Stimulated activated CD8-positive, alpha-beta memory T cell treated with anti-CD3 and anti-CD28 coated beads, Interleukin-2, amount 100 ng/mL, for 1 hour (primary cell): Measurements from ENCODE around the gene CABP2.
"Not testable (repeated sequence)": the region's sequence is repeated elsewhere in the genome, so short reads cannot be mapped to it uniquely, and the experiment has no call there.

Source experiments
- DNase-seq, 2 donors: peaks; one replicate each; pipeline ENCODE4 v3.0.0-alpha.2; 2020; ENCODE audit warnings: low read depth in 2 of 2

The CABP2 gene

DNA sequence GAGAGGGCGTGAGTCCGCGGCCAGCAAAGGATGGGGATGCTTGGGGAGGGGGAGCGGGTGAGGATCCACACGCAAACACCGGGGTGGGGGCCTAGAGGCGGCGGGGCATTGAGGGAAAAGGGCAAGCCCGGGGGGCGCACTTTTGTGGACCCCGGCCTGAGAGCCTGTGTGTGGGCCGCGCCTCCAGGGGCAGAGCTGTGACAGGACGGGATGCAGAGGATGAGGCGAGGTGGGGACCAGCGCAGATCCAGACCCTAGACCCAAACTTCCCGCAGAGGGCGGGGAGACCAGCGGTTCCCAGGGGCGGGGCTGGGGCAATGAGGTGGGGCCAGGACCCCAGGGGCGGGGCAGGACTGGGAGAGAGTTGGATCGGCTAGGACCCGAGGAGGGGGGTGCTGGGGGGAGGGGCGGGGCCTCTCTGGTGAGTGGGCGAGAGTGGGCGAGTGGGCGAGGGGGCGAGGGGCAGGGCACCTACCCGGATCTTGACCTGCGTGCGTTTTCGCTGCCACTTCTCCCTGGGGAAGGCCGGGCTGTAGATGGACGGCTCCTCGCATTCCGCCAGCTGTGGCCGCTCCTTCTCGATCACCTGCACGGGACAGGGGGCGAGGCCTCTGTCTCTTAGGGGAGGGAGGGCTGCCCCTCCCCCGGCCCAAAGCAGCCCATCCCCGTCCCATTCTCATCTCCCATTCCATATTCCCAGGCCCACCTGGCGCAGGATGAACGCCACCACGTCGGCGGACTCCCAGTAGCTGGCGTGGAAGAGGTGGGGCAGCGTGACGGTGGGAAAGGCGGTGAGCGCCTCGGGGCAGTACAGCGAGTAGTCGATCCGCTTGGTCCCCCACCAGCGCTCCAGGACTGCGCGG lies 28.6 kb downstream of the CABP2 start:
- no peak for DNase-seq

DNA sequence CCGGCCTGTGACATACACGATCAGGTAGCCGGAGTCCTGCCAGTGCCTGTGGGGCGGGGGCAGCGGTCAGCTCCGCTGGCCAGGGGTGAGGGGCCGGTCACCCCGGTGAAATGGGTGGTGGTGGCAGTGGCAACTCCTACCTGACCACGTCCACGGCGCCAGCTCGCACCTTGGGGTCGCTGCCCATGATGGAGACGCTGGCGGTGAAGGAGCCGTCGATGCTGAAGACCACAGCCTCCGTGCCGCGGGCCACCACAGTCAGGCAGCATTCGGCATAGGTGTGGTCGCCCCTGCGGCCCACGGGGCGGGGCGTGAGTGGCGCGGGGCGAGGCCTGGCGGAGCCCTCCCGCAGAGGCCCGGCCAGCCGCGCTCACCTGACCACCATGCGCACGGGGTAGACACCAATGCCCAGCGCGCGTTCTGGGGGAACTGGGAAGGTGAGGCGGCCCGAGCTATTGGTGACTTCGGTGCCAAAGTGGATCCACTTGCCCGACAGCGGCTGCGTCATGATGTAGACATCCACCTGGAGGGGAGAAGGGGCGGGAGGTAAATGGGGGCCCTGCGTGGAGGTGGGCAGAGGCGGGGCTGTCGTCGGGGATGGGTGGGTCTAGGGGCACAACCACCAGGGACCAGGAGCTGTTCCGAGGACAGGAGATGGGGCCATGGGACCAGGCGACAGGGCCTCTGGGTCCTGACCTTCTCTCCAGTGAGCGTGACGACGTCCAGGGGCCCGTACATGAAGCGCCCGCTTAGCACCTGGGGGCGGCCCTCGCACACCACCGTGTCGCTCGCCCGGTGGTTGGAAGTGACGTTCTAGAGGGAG lies 29.5 kb downstream of the CABP2 start:
- no peak for DNase-seq

GRCh38 chr11:67492801-67493547 lies 30.3 kb downstream of the CABP2 start:
- no peak for DNase-seq

- DNase-seq: no peak
These were observed 31.0 kb downstream of the CABP2 start for GRCh38 chr11:67492069-67492727.

DNA sequence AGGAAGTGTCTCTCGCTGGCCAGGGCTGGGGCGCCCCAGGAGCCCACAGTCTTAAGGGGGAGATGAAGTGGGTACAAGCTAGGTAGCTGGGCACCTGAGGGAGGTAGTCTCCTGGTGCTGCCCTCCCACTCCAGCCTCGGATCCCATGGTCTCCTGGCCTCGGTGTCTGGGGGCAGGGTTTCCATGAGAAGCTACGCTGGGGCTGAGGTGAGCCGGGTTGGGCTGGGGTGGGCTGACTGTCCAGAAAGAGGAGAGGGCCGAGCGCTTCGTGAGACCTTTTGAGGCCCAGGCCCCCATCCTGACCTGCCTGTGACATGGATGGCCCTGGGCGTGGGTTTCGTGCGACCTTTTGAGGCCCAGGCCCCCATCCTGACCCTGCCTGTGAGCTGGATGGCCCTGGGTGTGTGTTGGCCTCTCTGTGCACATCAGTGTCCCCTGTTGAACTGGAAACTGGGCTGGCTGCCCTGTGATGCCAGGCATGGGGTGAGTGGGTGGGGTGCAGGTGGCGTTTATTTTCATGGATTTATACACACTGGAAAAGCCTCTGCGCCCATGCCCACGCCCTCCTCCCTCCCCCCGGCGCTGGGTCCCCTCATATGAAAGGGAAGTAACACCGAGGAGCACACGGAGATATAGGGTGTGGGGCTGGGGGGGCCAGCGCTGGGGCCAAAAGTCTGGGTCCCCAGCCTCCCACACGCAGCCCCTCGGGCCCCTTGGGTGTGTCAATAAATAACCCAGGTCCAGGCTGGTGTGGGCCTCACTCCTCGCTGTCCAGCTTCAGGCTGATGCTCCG lies 31.8 kb downstream of the CABP2 start:
- DNase-seq: no peak

GRCh38 chr11:67490727-67491065 lies 32.5 kb downstream of the CABP2 start:
- DNase-seq: no peak

GRCh38 chr11:67489885-67490726 lies 33.1 kb downstream of the CABP2 start:
- DNase-seq: no peak

DNA sequence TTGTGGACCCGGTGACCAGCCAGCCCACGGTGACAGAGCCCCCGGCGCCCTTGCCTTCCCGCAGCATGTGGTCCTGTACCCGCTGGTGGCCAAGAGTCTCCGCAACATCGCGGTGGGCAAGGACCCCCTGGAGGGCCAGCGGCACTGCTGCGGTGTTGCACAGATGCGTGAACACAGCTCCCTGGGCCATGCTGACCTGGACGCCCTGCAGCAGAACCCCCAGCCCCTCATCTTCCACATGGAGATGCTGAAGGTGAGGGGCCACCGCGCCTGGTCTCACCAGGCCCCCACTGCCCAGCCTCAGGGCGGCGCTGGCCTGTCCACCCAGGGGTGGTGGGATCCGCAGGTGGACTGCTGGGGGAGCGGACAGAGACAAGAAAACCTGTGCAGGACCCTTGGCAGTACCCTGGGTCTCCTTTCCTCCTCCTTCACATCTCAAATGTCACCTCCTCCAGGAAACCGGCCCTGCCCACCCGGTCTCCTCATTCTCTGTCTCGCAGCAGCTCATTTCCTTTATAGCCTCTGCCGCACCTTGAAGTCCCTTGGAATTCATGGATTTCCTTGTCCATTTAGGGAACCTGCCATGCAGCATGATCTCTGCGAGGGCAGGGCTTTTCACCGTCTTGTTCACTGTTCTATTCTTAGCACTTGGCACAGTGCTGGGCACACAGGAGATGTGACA lies 33.9 kb downstream of the CABP2 start:
- no peak for DNase-seq

GRCh38 chr11:67486481-67487195 lies 36.6 kb downstream of the CABP2 start:
- no peak for DNase-seq

GRCh38 chr11:67485873-67486361 lies 37.3 kb downstream of the CABP2 start:
- not testable (repeated sequence) for DNase-seq

DNA sequence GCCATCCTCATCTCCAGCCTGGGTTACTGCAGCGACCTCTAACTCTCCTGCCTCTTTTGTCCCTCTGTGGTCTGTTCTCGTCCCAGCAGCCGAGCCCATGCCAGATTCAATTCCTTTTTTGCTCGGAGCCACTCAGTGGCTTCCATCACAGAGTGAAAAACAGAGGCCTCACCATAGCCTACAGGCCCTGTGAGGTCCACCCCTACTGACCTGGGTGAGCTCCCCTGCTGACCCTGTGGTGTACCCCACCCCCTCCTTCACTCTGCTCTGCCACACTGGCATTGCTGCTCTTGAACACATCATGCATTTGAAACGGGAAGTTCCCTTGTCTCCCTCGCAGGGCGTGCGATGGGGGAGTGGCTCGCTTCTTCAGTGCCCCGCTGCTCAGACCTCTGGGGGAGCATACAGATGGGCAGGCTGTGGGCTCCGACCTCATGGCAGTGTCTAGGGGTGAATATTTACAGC lies 38.4 kb downstream of the CABP2 start:
- DNase-seq: no peak

DNA sequence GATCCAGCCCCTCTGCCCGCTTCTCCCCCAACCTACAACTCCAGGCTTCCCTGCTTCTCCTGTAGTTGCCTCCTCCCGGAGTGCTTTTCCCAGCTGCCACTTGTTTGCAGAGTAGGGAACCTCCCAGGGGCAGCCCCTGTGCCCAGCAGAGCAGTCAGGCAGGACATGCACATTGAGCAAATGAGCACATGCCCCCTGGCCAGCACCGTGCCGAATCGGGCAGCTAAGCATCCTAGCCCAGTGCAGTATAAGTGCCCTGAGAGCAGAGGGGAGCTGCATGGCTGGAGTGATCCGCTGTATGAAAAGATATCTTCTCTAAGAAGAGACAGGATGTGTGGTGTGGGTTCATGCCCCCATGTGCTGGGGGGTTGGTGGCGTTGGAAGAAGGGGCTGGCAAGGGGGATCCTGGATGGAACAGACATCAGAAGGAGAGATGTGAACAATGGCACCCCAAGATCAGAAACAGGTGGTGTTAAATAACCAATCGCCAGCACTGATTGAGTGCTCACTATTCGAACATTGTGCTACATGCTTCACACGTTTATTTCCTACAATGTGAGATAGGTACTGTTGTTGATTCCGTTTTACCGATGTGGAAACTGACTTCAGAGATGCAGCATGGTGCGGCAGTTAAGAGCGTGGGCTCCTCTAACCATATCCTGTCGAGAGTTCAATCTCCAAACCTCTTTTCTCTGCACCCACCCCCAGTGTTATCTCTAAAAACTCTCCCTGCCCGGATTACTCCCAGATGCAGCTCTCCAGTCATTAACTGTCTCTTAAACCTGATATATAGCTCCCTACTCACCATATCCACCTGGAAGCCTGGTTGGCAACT lies 39.2 kb downstream of the CABP2 start:
- no peak for DNase-seq

DNA sequence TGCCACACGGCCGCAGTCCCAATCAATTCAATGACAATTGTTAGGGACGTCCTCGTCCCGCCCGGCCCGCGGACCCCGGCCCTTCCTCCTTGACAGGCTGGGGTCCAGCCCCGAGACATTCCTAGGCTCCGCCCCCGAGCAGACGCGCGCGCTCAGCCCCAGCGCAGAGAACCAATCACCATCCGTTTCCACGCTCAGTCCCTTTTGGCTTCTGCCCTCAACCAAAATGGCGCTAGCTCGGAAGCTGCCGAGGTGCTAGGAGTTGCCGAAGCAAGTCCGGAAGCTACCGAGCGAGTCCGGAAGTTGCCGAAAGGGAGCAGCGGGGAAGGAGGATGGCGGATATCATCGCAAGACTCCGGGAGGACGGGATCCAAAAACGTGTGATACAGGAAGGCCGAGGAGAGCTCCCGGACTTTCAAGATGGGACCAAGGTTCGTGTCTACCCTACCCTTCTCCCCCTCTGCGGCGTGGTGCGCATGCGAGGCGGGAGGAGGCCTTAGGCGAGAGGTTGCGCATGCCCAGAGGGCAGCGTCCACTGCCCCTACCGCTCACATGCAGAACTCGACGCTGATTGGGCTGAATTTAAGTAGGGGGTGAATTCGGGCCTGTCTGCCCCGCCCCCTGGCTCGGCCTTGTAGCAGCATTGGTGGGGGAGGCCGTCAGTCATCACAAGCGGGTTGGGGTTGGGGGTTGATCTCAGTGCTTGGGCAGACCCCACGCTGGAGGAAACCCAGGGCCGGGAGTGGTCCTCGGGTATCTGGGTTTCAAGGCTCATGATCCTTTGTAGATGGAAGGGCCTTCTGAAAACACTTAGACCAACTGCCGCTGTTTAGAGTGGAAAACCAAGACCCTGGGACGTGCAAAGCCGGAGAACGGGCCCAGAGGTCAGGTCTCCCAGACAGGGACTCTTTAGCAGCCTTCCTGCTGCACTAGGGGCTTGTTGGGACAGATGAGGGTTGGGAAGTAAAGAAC lies 40.1 kb downstream of the CABP2 start, which contains the start of gene AIP:
Gene AIP (plus strand): TSS at position 200 of the 972 bp plus-strand sequence. CDS start 133 bp downstream, at position 333.
- DNase-seq: peak; percentile 86 to 92

GRCh38 chr11:67482275-67482826 lies 40.9 kb downstream of the CABP2 start:
- DNase-seq: no peak

DNA sequence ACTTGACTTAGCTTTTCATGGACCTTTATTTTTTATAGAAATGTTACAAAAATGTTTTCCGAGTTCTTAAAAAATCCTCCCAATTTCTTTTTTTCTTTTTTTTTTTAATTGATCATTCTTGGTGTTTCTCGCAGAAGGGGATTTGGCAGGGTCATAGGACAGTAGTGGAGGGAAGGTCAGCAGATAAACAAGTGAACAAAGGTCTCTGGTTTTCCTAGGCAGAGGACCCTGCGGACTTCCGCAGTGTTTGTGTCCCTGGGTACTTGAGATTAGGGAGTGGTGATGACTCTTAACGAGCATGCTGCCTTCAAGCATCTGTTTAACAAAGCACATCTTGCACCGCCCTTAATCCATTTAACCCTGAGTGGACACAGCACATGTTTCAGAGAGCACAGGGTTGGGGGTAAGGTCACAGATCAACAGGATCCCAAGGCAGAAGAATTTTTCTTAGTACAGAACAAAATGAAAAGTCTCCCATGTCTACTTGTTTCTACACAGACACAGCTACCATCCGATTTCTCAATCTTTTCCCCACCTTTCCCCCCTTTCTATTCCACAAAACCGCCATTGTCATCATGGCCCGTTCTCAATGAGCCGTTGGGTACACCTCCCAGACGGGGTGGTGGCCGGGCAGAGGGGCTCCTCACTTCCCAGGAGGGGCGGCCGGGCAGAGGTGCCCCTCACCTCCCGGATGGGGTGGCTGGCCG lies 45.7 kb downstream of the CABP2 start:
- DNase-seq: not testable (repeated sequence)
